OCI-LY7 (cell line): ENCODE measurements around the gene ANO10.

Experiments used
- EZH2phosphoT487 ChIP-seq: fragments of 200-600 bp; sonication (generic); IDR thresholded peaks from 2 replicates; pipeline ENCODE4 v1.6.1; 2018; ENCODE audit warnings: low read depth, borderline replicate concordance, mild to moderate bottlenecking, mixed run types, antibody characterized with exemption, low read length, moderate library complexity, mixed read lengths
- TF ChIP-seq, protein P1 (sequence below): fragments of 200-600 bp; sonication (generic); conservative IDR thresholded peaks from 2 replicates; pipeline ENCODE4 v1.5.1; 2014; ENCODE audit warnings: mild to moderate bottlenecking, antibody characterized with exemption, low read length, moderate library complexity, mixed read lengths

- TF ChIP-seq, protein P1, sequence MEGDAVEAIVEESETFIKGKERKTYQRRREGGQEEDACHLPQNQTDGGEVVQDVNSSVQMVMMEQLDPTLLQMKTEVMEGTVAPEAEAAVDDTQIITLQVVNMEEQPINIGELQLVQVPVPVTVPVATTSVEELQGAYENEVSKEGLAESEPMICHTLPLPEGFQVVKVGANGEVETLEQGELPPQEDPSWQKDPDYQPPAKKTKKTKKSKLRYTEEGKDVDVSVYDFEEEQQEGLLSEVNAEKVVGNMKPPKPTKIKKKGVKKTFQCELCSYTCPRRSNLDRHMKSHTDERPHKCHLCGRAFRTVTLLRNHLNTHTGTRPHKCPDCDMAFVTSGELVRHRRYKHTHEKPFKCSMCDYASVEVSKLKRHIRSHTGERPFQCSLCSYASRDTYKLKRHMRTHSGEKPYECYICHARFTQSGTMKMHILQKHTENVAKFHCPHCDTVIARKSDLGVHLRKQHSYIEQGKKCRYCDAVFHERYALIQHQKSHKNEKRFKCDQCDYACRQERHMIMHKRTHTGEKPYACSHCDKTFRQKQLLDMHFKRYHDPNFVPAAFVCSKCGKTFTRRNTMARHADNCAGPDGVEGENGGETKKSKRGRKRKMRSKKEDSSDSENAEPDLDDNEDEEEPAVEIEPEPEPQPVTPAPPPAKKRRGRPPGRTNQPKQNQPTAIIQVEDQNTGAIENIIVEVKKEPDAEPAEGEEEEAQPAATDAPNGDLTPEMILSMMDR, result no peak
- TF ChIP-seq EZH2phosphoT487, result no peak
Observed at GRCh38 chr3:43522727-43523362, 99.0 kb downstream of the ANO10 start.
